Tibial nerve (tissue), 4 donors: ENCODE measurements around the gene SSR1. TPM values are rescaled to one million over a fixed set of nuclear protein-coding genes. Genes with fewer than 3 reads are reported as not detected.

ENCODE experiments used
- DNase-seq, 2 donors: peaks; one replicate each; pipeline ENCODE4 v3.0.0-alpha.2; 2019; ENCODE audit warnings: low spot score in 2 of 2
- H3K27ac ChIP-seq, 4 donors: fragments of 200-600 bp; sonication (generic) in 3 of 4; one replicate each; pipeline ENCODE4 v1.5.1; 2017 to 2019; ENCODE audit warnings: mild to moderate bottlenecking in 1 of 4
- H3K27me3 ChIP-seq, 2 donors: fragments of 200-600 bp; sonication (generic) in 1 of 2; one replicate each; pipeline versions ENCODE4 v1.5.1 to v1.6.0; 2017 to 2019
- H3K36me3 ChIP-seq, 3 donors: fragments of 200-600 bp; sonication (generic); one replicate each; pipeline ENCODE4 v1.5.1; 2018 to 2019
- H3K4me1 ChIP-seq, 4 donors: fragments of 200-600 bp; sonication (generic) in 3 of 4; one replicate each; pipeline ENCODE4 v1.5.1; 2017 to 2019
- H3K4me3 ChIP-seq, 4 donors: fragments of 200-600 bp; sonication (generic) in 3 of 4; one replicate each; pipeline ENCODE4 v1.5.1; 2017 to 2019; ENCODE audit warnings: mild to moderate bottlenecking in 1 of 4, moderate library complexity in 1 of 4
- H3K9me3 ChIP-seq, 4 donors: fragments of 200-600 bp; sonication (generic) in 3 of 4; one replicate each; pipeline ENCODE4 v1.5.1; 2017 to 2019
- CTCF ChIP-seq, 5 experiments: fragments of 200-600 bp in 3 of 5; fragments of 450-650 bp in 2 of 5; sonication (generic) in 3 of 5; IDR thresholded peaks; one replicate each; pipeline ENCODE4 v1.5.1; 2016 to 2019; ENCODE audit warnings: antibody characterized with exemption in 5 of 5, mild to moderate bottlenecking in 3 of 5, moderate library complexity in 2 of 5
- EP300 ChIP-seq, 2 donors: sonication (generic); formaldehyde crosslinking; IDR thresholded peaks; one replicate each; pipeline ENCODE4 v1.6.1; 2017; ENCODE audit warnings: antibody characterized with exemption in 2 of 2, mild to moderate bottlenecking in 1 of 2
- POLR2A ChIP-seq, 2 donors: fragments of 450-650 bp; IDR thresholded peaks; one replicate each; pipeline ENCODE4 v1.6.1; 2017; ENCODE audit warnings: antibody characterized with exemption in 2 of 2, mild to moderate bottlenecking in 2 of 2, moderate library complexity in 2 of 2
- WGBS, 2 donors: methylation state at CpG; one replicate each; pipeline ENCODE4 v1.1.5; 2018; 5-methylcytosine and 5-hydroxymethylcytosine counted together
- total RNA-seq, 4 donors: library from RNA; depleted of rRNA; stranded (reverse); fragments of >200 nt; gene quantifications; one replicate each; pipeline ENCODE4 v1.1.0, GENCODE V29; 2016

Gene SSR1
- total RNA-seq, 4 donors from 2014 or later, result 30.8 to 68.2 (median 51.5) TPM

GRCh38 chr6:7224731-7225130 lies 88.3 kb downstream of the SSR1 start:
- Histone ChIP-seq H3K4me1 (peaks cover 0 to 12% (median 5%) of the 10 kb centered on the region in 4 donors), H3K27me3 (no peaks in the 10 kb centered on the region), H3K9me3 (no peaks in the 10 kb centered on the region), H3K4me3 (no peak overlapping the region), H3K27ac (no peak overlapping the region), H3K36me3 (peaks cover 0 to 66% (median 22%) of the 10 kb centered on the region in 3 donors)
- DNase-seq, result no peak
- WGBS, 2 donors, result 78 to 87% methylated on average over 9 of the region's 9 CpGs
- TF ChIP-seq CTCF (IDR thresholded peaks at IDR 0.05) (no peak), EP300 (IDR thresholded peaks at IDR 0.05) (no peak), POLR2A (IDR thresholded peaks at IDR 0.05) (no peak)

GRCh38 chr6:7222197-7222596 lies 90.8 kb downstream of the SSR1 start:
- no peak overlapping the region for H3K27ac ChIP-seq
- H3K27me3 ChIP-seq, result no peaks in the 10 kb centered on the region
- no peak overlapping the region for H3K4me3 ChIP-seq
- H3K4me1 ChIP-seq, result peaks cover 0 to 37% (median 10%) of the 10 kb centered on the region in 4 donors
- no peaks in the 10 kb centered on the region for H3K9me3 ChIP-seq
- H3K36me3 ChIP-seq, result peaks cover 0 to 44% (median 13%) of the 10 kb centered on the region in 3 donors
- WGBS, 2 donors, result 93 to 96% methylated on average over 5 of the region's 5 CpGs
- no peak for DNase-seq
- TF ChIP-seq POLR2A (IDR thresholded peaks at IDR 0.05), result no peak

- Histone ChIP-seq H3K27me3 (no peaks in the 10 kb centered on the region), H3K36me3 (peaks cover 0 to 43% (median 8%) of the 10 kb centered on the region in 3 donors), H3K9me3 (no peaks in the 10 kb centered on the region), H3K4me3 (no peak overlapping the region), H3K4me1 (peaks cover 0 to 48% (median 10%) of the 10 kb centered on the region in 4 donors), H3K27ac (peak overlapping the region in 2 of 4 donors; percentile 49 to 62)
- 32 to 37% methylated on average over 5 to 6 of the region's 6 CpGs for WGBS, 2 donors
- DNase-seq, result peak in 1 of 2 donors; percentile 33
- TF ChIP-seq CTCF (IDR thresholded peaks at IDR 0.05) (no peak), EP300 (IDR thresholded peaks at IDR 0.05) (peak in 1 of 2 donors; percentile 34)
Measured at GRCh38 chr6:7219310-7219709, 93.7 kb downstream of the SSR1 start.

- DNase-seq, result no peak
- WGBS, 2 donors, result 82 to 83% methylated on average over 2 of the region's 2 CpGs
- peaks cover 0 to 49% (median 7%) of the 10 kb centered on the region in 3 donors for H3K36me3 ChIP-seq
- H3K27me3 ChIP-seq, result no peaks in the 10 kb centered on the region
- peaks cover 0 to 48% (median 10%) of the 10 kb centered on the region in 4 donors for H3K4me1 ChIP-seq
- TF ChIP-seq EP300 (IDR thresholded peaks at IDR 0.05), result no peak
- TF ChIP-seq POLR2A (IDR thresholded peaks at IDR 0.05), result no peak
- TF ChIP-seq CTCF (IDR thresholded peaks at IDR 0.05), result no peak
- peak overlapping the region in 2 of 4 donors; percentile 8 to 62 for H3K27ac ChIP-seq
- H3K4me3 ChIP-seq, result no peak overlapping the region
- H3K9me3 ChIP-seq, result no peaks in the 10 kb centered on the region
Measured at GRCh38 chr6:7218406-7218988, 94.5 kb downstream of the SSR1 start.

Other genes starting within 250 kb of the SSR1 start
- 10 to 100 TPM; 32.3 to 61.5 (median 36.3) TPM for gene RREB1, start 205.2 kb downstream of the SSR1 start, total RNA-seq
- gene CAGE1, start 76.5 kb upstream of the SSR1 start, total RNA-seq, result not detected
- gene RIOK1, start 76.6 kb upstream of the SSR1 start, total RNA-seq, result 10 to 100 TPM in 2 of 4 donors, 1 to 10 TPM in 2; 9.0 to 25.2 (median 12.9) TPM
- gene DSP, start 228.5 kb upstream of the SSR1 start, total RNA-seq, result 1 to 10 TPM; 3.5 to 6.0 (median 4.7) TPM